GM19099 (cell line): ENCODE results near the gene MLN.

ENCODE experiments used
- POLR2A ChIP-seq: IDR thresholded peaks from 3 replicates; pipeline ENCODE4 v1.6.1; 2011; ENCODE audit warnings: low read depth; ENCODE audit not compliant: insufficient read length; ENCODE audit errors: extremely low read depth

Gene MLN

GRCh38 chr6:33803571-33804053 is at the start of gene MLN:
Gene MLN, minus strand, starts transcription at chr6:33804003. Its CDS starts 2,840 bp downstream, at chr6:33801163.
- no peak for TF ChIP-seq POLR2A

- no peak for TF ChIP-seq POLR2A
These were observed 49.2 kb upstream of the MLN start for GRCh38 chr6:33853026-33853425.

- no peak for TF ChIP-seq POLR2A
These were observed 48.2 kb upstream of the MLN start for GRCh38 chr6:33851959-33852358.

GRCh38 chr6:33850869-33851541 is 47.2 kb upstream of the MLN start:
- TF ChIP-seq POLR2A, result no peak

GRCh38 chr6:33850296-33850695 is 46.5 kb upstream of the MLN start:
- no peak for TF ChIP-seq POLR2A

GRCh38 chr6:33849500-33850075 is 45.8 kb upstream of the MLN start:
- TF ChIP-seq POLR2A, result no peak

GRCh38 chr6:33848484-33848883 is 44.7 kb upstream of the MLN start:
- TF ChIP-seq POLR2A, result no peak

- TF ChIP-seq POLR2A, result no peak
These were observed 44.1 kb upstream of the MLN start for GRCh38 chr6:33847867-33848266.

GRCh38 chr6:33847078-33847477 is 43.3 kb upstream of the MLN start:
- TF ChIP-seq POLR2A, result no peak

GRCh38 chr6:33846226-33846625 is 42.4 kb upstream of the MLN start:
- TF ChIP-seq POLR2A, result no peak

GRCh38 chr6:33845031-33845745 is 41.4 kb upstream of the MLN start:
- TF ChIP-seq POLR2A, result no peak

- TF ChIP-seq POLR2A, result no peak
These were observed 39.6 kb upstream of the MLN start for GRCh38 chr6:33843131-33844121.

GRCh38 chr6:33841868-33842267 is 38.1 kb upstream of the MLN start:
- TF ChIP-seq POLR2A, result no peak

GRCh38 chr6:33841070-33841469 is 37.3 kb upstream of the MLN start:
- TF ChIP-seq POLR2A, result no peak

- TF ChIP-seq POLR2A, result no peak
These were observed 36.5 kb upstream of the MLN start for GRCh38 chr6:33840048-33840926.
